ENCODE results near the gene SRP68.
"Not testable (repeated sequence)": the region's sequence is repeated elsewhere in the genome, so short reads cannot be mapped to it uniquely, and the experiment has no call there.

Gene SRP68

DNA sequence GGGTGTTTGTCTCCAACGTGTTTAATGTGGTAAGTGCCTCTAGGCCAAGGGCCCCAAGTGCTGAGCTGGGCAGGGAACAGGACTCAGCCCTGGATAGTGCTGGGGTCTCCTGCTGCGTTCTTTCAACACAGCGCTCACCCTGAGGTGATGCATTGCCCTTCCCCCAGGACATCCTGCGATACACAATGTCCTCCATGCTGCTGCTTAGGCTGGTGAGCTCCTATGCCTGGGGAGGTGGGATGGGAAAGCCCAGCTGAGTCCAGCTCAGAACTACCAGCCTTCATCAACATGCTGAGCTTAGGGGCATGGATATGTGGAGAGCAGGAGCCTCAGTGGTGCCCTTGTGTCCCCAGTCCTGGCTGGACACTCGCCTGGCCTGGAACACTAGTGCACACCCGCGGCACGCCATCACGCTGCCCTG, 7.2 kb upstream of the SRP68 start:
- TF ChIP-seq, protein P1, sequence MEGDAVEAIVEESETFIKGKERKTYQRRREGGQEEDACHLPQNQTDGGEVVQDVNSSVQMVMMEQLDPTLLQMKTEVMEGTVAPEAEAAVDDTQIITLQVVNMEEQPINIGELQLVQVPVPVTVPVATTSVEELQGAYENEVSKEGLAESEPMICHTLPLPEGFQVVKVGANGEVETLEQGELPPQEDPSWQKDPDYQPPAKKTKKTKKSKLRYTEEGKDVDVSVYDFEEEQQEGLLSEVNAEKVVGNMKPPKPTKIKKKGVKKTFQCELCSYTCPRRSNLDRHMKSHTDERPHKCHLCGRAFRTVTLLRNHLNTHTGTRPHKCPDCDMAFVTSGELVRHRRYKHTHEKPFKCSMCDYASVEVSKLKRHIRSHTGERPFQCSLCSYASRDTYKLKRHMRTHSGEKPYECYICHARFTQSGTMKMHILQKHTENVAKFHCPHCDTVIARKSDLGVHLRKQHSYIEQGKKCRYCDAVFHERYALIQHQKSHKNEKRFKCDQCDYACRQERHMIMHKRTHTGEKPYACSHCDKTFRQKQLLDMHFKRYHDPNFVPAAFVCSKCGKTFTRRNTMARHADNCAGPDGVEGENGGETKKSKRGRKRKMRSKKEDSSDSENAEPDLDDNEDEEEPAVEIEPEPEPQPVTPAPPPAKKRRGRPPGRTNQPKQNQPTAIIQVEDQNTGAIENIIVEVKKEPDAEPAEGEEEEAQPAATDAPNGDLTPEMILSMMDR (IDR thresholded peaks at IDR 0.05; ENCODE audit: low read depth, low read length, missing control alignments): no peak
- in situ Hi-C loops (cut with HindIII; ENCODE audit: low pct_ligation_motif_present, low sequenced_read_pairs): no loop called here
- Histone ChIP-seq H3K27me3 (replicated peaks) (peaks cover 54% of the 10 kb centered on the region), H3K36me3 (replicated peaks) (peaks cover 11% of the 10 kb centered on the region), H3K27ac (no peak overlapping the region), H3K4me3 (ENCODE audit: low read depth, low read length) (no peak overlapping the region)
- no peak for DNase-seq

DNA sequence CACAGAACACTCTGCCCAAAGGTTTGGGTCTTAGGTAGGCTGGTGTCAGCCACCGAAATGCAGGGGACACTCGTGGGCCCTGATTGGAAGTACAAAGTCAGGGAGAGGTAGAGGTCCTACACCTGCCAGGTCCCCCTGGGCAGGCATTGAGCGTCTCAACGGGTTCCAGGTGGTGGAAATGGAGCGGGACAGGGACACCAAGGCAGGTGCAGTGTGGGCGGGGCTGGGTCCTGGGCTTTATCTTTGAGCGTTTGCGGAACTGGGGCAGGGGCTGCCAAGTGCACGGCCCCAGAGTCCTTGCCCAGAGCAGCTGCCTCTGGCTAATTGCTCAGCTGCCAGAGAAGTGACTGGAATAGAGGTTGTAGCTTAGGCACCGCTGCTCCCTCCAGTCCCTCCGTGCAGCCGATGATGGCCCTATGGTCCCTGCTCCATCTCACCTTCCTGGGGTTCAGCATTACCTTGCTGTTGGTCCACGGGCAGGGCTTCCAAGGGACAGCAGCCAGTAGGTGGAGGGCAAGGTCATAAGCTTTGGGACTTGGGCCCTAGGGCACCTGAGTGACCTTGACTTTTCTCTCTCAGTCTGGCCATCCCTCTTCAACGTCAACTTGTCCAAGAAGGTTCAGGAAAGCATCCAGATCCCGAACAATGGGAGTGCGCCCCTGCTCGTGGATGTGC, 6.7 kb upstream of the SRP68 start, which contains the start of gene ZACN:
ZACN (plus strand) TSS at position 323 of the 675 bp plus-strand sequence; CDS start at position 406, 83 bp downstream.
- TF ChIP-seq, protein P1 (IDR thresholded peaks at IDR 0.05; ENCODE audit: low read depth, low read length, missing control alignments): no peak
- H3K27me3 ChIP-seq (replicated peaks): peaks cover 59% of the 10 kb centered on the region
- no peak within 1 kb of the TSS for H3K4me3 ChIP-seq (ENCODE audit: low read depth, low read length)
- DNase-seq: no peak
- in situ Hi-C loops (cut with HindIII; ENCODE audit: low pct_ligation_motif_present, low sequenced_read_pairs): no loop called here
- H3K27ac ChIP-seq: no peak within 1 kb of the TSS
- peaks cover 5% of the 10 kb centered on the region for H3K36me3 ChIP-seq (replicated peaks)

DNA sequence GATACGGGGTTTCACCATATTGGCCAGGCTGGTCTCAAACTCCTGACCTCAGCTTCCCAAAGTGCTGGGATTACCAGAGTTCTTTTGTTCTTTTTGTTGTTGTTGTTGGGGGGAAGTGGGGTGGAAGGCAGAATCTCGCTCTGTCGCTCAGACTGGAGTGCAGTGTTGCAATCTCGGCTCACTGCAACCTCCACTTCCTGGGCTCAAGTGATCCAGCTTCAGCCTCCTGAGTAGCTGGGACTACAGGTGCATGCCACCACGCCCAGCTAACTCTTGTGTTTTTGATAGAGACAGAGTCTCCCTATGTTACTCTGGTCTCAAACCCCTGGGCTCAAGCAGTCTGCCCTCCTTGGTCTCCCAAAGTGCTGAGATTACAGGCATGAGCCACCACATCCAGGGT, 6.1 kb upstream of the SRP68 start:
- H3K27me3 ChIP-seq (replicated peaks): peaks cover 64% of the 10 kb centered on the region
- H3K36me3 ChIP-seq (replicated peaks); H3K4me3 ChIP-seq (ENCODE audit: low read depth, low read length); DNase-seq; H3K27ac ChIP-seq; in situ Hi-C loops (cut with HindIII; ENCODE audit: low pct_ligation_motif_present, low sequenced_read_pairs): not testable (repeated sequence)

DNA sequence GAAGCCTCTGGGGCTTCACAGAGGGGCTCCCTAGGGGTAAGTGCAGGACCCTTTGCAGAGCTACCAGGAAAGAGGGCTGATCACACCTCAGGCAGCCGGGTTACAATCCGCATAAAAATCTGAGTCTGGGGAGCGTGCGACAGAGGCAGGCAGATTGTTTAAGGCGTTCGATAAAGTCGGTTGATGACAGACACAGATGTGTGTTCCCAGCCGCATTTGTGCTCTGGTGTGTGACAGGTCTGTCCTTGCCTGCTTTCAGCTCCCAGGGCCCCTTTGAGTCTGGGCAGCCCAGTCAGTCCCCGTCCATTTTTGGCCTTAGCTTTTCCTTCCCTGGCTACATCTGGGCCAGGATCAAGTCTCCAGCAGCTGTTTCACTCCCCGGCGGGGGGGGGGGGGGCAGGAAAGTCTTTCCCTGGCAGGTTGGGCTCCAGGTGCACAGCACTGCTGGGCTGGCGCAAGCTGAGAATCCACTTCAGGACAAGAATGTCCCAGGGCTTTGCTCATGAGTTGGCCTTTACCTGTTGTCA, 5.3 kb upstream of the SRP68 start:
- in situ Hi-C loops (cut with HindIII; ENCODE audit: low pct_ligation_motif_present, low sequenced_read_pairs): no loop called here
- no peak for DNase-seq
- H3K4me3 ChIP-seq (ENCODE audit: low read depth, low read length): no peak overlapping the region
- no peaks in the 10 kb centered on the region for H3K36me3 ChIP-seq (replicated peaks)
- TF ChIP-seq, protein P1 (IDR thresholded peaks at IDR 0.05; ENCODE audit: low read depth, low read length, missing control alignments): no peak
- peaks cover 64% of the 10 kb centered on the region for H3K27me3 ChIP-seq (replicated peaks)
- H3K27ac ChIP-seq: no peak overlapping the region

DNA sequence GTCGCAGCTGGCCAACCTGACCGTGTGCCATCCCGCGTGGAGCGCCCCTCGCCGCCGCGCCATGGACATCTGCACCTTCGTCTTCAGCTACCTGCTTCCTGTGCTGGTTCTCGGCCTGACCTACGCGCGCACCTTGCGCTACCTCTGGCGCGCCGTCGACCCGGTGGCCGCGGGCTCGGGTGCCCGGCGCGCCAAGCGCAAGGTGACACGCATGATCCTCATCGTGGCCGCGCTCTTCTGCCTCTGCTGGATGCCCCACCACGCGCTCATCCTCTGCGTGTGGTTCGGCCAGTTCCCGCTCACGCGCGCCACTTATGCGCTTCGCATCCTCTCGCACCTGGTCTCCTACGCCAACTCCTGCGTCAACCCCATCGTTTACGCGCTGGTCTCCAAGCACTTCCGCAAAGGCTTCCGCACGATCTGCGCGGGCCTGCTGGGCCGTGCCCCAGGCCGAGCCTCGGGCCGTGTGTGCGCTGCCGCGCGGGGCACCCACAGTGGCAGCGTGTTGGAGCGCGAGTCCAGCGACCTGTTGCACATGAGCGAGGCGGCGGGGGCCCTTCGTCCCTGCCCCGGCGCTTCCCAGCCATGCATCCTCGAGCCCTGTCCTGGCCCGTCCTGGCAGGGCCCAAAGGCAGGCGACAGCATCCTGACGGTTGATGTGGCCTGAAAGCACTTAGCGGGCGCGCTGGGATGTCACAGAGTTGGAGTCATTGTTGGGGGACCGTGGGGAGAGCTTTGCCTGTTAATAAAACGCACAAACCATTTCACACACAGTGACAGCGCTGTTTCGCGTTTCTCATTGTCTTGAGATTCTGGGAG, 4.7 kb upstream of the SRP68 start:
- no peak for DNase-seq
- H3K27ac ChIP-seq: no peak overlapping the region
- peaks cover 64% of the 10 kb centered on the region for H3K27me3 ChIP-seq (replicated peaks)
- H3K36me3 ChIP-seq (replicated peaks): no peaks in the 10 kb centered on the region
- H3K4me3 ChIP-seq (ENCODE audit: low read depth, low read length): no peak overlapping the region
- TF ChIP-seq, protein P1 (IDR thresholded peaks at IDR 0.05; ENCODE audit: low read depth, low read length, missing control alignments): no peak
- in situ Hi-C loops (cut with HindIII; ENCODE audit: low pct_ligation_motif_present, low sequenced_read_pairs): no loop called here

DNA sequence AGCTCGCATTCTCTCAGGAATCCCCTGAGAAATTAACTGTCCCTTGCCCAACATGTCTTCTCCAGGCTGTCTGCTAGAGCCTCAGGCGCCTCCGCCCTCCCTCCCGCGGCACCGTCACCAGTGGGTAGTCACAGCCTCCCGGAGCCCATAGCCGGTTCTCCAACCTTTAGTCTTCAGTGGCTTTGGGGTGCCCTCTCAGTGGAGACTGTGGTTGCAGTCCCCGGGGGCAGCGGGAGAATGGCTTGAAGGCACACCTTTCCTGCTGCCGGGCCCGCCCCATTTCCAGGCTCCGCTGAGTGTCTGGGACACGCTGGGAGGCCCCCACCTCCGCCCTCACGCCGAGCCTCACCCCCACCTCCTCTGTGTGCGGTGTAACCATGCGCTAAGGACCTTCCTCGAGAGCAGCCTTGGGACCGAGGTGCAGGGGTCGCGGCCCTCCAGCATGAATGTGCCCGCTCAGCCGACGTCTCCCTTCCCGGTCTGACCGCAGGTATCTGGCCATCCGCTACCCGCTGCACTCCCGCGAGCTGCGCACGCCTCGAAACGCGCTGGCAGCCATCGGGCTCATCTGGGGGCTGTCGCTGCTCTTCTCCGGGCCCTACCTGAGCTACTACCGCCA, 3.9 kb upstream of the SRP68 start:
- H3K36me3 ChIP-seq (replicated peaks): no peaks in the 10 kb centered on the region

More for the DNA sequence above, 3.9 kb upstream of the SRP68 start:
- H3K27me3 ChIP-seq (replicated peaks): peaks cover 64% of the 10 kb centered on the region
- no peak overlapping the region for H3K27ac ChIP-seq
- in situ Hi-C loops (cut with HindIII; ENCODE audit: low pct_ligation_motif_present, low sequenced_read_pairs): no loop called here
- no peak for DNase-seq
- TF ChIP-seq, protein P1 (IDR thresholded peaks at IDR 0.05; ENCODE audit: low read depth, low read length, missing control alignments): no peak
- no peak overlapping the region for H3K4me3 ChIP-seq (ENCODE audit: low read depth, low read length)

Measured in brain microvascular endothelial cell (primary cell).